BE2C (cell line): Measurements from ENCODE around the gene PADI1.

ENCODE experiments used
- DNase-seq: peaks from one replicate; pipeline ENCODE4 v3.0.0-alpha.2; 2020
- H3K27me3 ChIP-seq: fragments of 250-450 bp; sonication (Bioruptor Pico); 2 replicates; pipeline ENCODE4 v1.5.1; 2020; ENCODE audit warnings: mild to moderate bottlenecking
- H3K36me3 ChIP-seq: fragments of 250-450 bp; sonication (Bioruptor Pico); 2 replicates; pipeline ENCODE4 v1.5.1; 2020; ENCODE audit warnings: mild to moderate bottlenecking
- H3K4me1 ChIP-seq: fragments of 250-450 bp; sonication (Bioruptor Pico); 2 replicates; pipeline ENCODE4 v1.5.1; 2020
- H3K4me3 ChIP-seq: 2 replicates; pipeline ENCODE4 v1.5.1; 2011; ENCODE audit warnings: low read depth, low read length
- H3K9me3 ChIP-seq: fragments of 250-450 bp; sonication (Bioruptor Pico); 2 replicates; pipeline ENCODE4 v1.5.1; 2020
- TF ChIP-seq, protein P1 (sequence below): IDR thresholded peaks from 2 replicates; pipeline ENCODE4 v1.5.1; 2012; ENCODE audit warnings: mild to moderate bottlenecking, low read depth, low read length

PADI1 gene

DNA sequence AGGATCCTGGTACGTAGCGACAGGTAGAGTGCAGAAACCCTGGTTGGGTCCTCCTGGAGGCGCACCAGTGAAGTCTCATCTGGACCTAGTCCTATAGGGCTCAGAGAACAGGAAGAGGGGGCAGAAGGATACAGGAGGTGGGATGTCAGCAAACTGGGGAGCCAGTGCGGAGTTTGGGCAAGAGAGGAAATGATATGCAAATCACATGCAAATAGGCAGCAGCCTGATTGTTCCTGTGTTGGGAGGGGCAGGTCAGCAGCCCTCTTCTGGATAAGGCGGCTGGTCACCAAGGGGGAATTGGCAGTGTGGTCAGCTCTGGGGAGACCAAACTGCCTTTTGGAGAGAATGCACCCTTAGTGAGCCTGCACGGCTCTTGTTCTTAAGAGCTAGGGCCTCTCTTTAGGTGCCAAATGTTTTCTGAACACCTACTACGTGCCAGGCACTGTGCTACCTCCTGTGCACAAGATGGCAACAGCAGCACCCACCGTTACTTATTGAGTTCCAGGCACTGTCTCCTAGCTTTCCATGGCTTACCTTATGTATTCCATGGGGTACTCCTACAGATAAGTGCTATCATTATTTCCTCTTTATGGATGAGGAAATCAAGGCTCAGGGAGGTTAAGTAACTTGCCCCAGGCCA lies 25.9 kb downstream of the PADI1 start:
- no peaks in the 10 kb centered on the region for H3K36me3 ChIP-seq
- no peaks in the 10 kb centered on the region for H3K27me3 ChIP-seq
- TF ChIP-seq, protein P1, sequence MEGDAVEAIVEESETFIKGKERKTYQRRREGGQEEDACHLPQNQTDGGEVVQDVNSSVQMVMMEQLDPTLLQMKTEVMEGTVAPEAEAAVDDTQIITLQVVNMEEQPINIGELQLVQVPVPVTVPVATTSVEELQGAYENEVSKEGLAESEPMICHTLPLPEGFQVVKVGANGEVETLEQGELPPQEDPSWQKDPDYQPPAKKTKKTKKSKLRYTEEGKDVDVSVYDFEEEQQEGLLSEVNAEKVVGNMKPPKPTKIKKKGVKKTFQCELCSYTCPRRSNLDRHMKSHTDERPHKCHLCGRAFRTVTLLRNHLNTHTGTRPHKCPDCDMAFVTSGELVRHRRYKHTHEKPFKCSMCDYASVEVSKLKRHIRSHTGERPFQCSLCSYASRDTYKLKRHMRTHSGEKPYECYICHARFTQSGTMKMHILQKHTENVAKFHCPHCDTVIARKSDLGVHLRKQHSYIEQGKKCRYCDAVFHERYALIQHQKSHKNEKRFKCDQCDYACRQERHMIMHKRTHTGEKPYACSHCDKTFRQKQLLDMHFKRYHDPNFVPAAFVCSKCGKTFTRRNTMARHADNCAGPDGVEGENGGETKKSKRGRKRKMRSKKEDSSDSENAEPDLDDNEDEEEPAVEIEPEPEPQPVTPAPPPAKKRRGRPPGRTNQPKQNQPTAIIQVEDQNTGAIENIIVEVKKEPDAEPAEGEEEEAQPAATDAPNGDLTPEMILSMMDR: no peak
- DNase-seq: no peak
- no peak overlapping the region for H3K4me3 ChIP-seq
- no peaks in the 10 kb centered on the region for H3K4me1 ChIP-seq
- no peaks in the 10 kb centered on the region for H3K9me3 ChIP-seq

DNA sequence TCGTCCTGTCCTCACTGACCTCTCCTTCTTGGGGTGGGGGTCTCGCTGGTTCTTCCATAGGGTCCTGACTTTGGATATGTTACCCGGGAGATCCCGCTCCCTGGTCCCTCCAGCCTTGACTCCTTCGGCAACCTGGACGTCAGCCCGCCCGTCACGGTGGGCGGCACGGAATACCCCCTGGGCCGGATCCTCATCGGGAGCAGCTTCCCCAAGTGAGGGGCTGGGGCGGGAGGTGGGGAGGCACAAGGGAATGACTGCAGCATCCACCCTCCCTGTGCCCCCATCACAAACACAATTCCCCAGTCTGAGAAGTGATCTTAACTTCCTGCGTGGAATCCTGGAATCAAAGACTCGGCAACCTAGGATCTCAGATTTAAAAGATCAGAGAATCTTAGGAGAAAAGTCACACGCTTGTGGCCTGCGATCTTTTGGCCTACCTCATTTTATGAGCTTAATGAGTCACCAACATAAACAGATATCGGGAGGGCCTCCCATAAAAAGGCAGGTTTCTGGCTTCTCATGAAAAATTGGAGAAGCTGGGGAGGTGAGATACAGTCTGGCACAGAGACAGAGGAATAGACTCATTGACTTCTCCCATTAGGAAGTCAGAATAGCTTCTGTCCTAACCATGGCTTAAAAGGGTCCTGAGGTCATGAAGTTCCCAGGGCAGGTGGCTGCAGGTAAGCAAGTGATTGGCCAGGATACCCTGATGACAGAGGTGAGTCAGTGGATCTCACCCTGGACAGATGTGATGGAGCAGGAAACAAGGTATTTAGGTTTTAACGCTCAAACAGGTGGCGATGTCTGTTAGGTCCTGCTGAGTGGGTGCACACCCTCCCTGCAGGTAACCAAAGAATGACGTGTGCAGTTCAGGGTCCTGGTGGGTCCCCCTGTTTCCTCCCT lies 28.1 kb downstream of the PADI1 start:
- H3K27me3 ChIP-seq: no peaks in the 10 kb centered on the region
- no peak overlapping the region for H3K4me3 ChIP-seq
- no peak for DNase-seq
- TF ChIP-seq, protein P1: no peak
- no peaks in the 10 kb centered on the region for H3K4me1 ChIP-seq
- H3K9me3 ChIP-seq: no peaks in the 10 kb centered on the region
- H3K36me3 ChIP-seq: no peaks in the 10 kb centered on the region

DNA sequence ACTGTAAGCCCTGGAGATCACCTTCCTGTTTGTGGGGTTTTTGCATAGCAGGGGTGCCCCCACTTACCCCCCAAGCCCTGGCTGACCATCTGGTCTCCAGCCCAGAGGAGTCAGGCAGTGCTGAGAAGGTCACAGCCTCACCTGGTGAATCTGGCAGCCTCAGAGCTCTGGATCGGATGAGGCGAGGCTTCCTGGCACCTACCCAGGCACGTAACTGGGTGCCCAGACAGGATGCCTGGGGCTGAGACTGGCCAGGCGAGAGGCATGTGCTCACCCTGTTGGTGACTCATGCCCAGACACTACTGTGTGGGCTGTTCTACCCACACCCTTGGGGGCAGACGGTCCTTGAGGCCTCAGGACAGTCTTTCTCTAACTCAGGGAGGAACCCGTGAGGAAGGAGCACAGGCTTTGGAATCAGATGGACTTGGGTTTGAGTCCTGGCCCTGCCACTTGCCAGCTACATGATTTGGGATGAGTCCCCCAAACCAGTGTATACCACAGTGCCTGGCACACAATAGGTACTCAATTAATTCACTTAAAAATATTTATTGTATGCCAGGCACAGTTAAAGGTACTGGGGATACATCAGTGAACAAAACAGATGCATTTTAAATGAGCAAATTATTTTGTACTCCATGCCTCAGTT lies 28.9 kb downstream of the PADI1 start:
- TF ChIP-seq, protein P1: no peak
- Histone ChIP-seq H3K27me3 (no peaks in the 10 kb centered on the region), H3K4me3 (no peak overlapping the region), H3K4me1 (no peaks in the 10 kb centered on the region), H3K9me3 (no peaks in the 10 kb centered on the region), H3K36me3 (no peaks in the 10 kb centered on the region)
- peak; percentile 11 for DNase-seq

DNA sequence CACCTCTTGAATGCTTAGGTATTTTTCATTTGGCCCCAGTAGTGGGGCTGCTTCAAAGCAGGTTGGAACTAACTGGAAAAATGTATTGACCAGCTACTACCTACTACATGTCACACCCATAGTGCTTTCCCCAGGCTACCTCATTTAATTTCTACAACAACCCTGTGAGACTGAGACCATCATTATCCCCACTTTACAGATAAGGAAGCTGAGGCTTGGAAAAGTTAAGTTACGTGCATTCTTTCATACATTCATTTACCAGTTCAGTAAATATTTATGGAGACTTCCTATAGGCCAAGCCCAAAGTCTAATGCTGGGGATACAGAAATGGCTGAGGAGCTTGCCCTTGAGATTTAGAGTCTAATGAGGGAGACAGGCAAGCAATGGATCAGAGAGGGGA lies 29.5 kb downstream of the PADI1 start:
- Histone ChIP-seq H3K36me3 (no peaks in the 10 kb centered on the region), H3K4me3 (no peak overlapping the region), H3K27me3 (no peaks in the 10 kb centered on the region), H3K4me1 (no peaks in the 10 kb centered on the region), H3K9me3 (no peaks in the 10 kb centered on the region)
- TF ChIP-seq, protein P1: no peak
- DNase-seq: no peak

DNA sequence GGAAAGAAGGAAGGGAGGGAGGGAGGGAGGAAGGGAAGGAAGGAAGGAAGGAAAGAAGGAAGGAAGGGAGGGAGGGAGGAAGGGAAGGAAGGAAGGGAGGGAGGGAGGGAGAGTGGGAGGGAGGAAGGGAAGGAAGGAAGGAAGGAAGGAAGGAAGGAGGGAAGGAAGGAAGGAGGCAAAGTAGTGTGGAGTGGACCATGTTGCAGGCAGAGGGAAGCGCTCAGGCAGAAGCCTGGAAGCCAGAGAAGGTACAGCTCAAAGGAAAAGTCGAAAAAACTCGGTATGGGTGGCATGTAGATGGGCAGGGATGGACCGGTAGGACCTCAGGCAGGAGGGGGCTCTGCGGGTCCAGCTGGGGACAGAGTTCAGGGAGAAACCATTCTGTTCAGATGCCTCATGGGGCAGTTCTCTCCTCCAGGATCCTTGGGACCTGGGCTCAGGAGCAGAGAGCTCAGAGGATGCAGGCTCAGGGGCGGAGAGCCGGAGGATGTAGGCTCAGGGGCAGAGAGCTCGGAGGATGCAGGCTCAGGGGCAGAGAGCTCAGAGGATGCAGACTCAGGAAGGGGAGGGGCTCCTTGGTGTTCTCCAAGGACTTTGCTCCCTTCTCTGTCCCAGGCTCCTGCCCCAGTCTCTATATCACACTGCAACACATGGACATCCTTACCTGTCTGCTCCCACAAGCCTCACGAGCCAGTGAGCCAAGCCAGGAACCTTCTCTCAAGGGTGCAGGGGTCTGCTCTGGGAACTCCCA lies 30.4 kb downstream of the PADI1 start:
- Histone ChIP-seq H3K36me3 (no peaks in the 10 kb centered on the region), H3K9me3 (no peaks in the 10 kb centered on the region), H3K4me3 (no peak overlapping the region), H3K27me3 (no peaks in the 10 kb centered on the region), H3K4me1 (no peaks in the 10 kb centered on the region)
- DNase-seq: no peak
- TF ChIP-seq, protein P1: no peak
